GM19238 (cell line): ENCODE data around the gene MKLN1.

ENCODE experiments used
- DNase-seq: peaks from one replicate; pipeline ENCODE4 v3.0.0; 2011; ENCODE audit warnings: low spot score; ENCODE audit not compliant: insufficient read length

Gene MKLN1

GRCh38 chr7:131544449-131545301 is 217.0 kb downstream of the MKLN1 start:
- no peak for DNase-seq

GRCh38 chr7:131546126-131546525 is 218.4 kb downstream of the MKLN1 start:
- DNase-seq = no peak
